Measurements from ENCODE around the gene NRN1.

NRN1 gene

GRCh38 chr6:6002005-6002847, 4.5 kb downstream of the NRN1 start:
- H3K4me1 ChIP-seq (ENCODE audit: control insufficient read depth, insufficient read depth, low read depth, low read length): peaks cover 30% of the 10 kb centered on the region
- no peak overlapping the region for H3K27ac ChIP-seq (ENCODE audit: low read length, poor library complexity, severe bottlenecking)
- no peak overlapping the region for H2AK5ac ChIP-seq (ENCODE audit: low read length, severe bottlenecking)
- peak overlapping the region in 1 of 2 experiments; percentile 81 for H3K4me3 ChIP-seq (ENCODE audit: insufficient read depth in 1 of 2, low read depth in 1 of 2, low read length in 2 of 2)
- H3K4ac ChIP-seq (ENCODE audit: low read depth in 1 of 2, low read length in 2 of 2): no peak overlapping the region
- no peaks in the 10 kb centered on the region for H3K9me3 ChIP-seq (ENCODE audit: control insufficient read depth, low read length)
- no peak for DNase-seq
- H3K36me3 ChIP-seq (ENCODE audit: control insufficient read depth in 1 of 2, insufficient read depth in 2 of 2, low read depth in 1 of 2, low read length in 2 of 2): peaks cover 0 to 7% of the 10 kb centered on the region in 2 experiments
- H2BK120ac ChIP-seq (ENCODE audit: low read depth, low read length): no peak overlapping the region
- H3K27me3 ChIP-seq (ENCODE audit: control insufficient read depth in 1 of 2, insufficient read depth in 1 of 2, low read length in 2 of 2): peaks cover 62 to 98% of the 10 kb centered on the region in 2 experiments
- no peak overlapping the region for H4K91ac ChIP-seq (ENCODE audit: low read length)
- no peak overlapping the region for H3K18ac ChIP-seq (ENCODE audit: low read depth in 1 of 2, low read length in 2 of 2)
- no peak overlapping the region for H3K23ac ChIP-seq (ENCODE audit: low read length in 2 of 2)
- H2BK5ac ChIP-seq (ENCODE audit: low read depth, low read length, poor library complexity, severe bottlenecking): no peak overlapping the region
- no peak overlapping the region for H2AFZ ChIP-seq (ENCODE audit: low read depth, low read length)
- H3K9ac ChIP-seq (ENCODE audit: low read length): no peak overlapping the region
- H3K14ac ChIP-seq (ENCODE audit: low read length in 2 of 2): no peak overlapping the region
- 3% methylated on average over 49 of the region's 57 CpGs for WGBS
- H3K4me2 ChIP-seq (ENCODE audit: low read length, poor library complexity, severe bottlenecking): no peak overlapping the region
- H2BK12ac ChIP-seq (ENCODE audit: low read length in 2 of 2): no peak overlapping the region
- H2BK15ac ChIP-seq (ENCODE audit: low read depth, poor library complexity, severe bottlenecking): no peak overlapping the region
- H4K8ac ChIP-seq (ENCODE audit: low read length): no peak overlapping the region
- no peaks in the 10 kb centered on the region for H3K79me1 ChIP-seq (replicated peaks; ENCODE audit: low read length, poor library complexity, severe bottlenecking)

GRCh38 chr6:6001443-6001842, 5.3 kb downstream of the NRN1 start:
- Histone ChIP-seq H3K27me3 (ENCODE audit: control insufficient read depth in 1 of 2, insufficient read depth in 1 of 2, low read length in 2 of 2) (peaks cover 58 to 98% of the 10 kb centered on the region in 2 experiments), H2AK5ac (ENCODE audit: low read length, severe bottlenecking) (no peak overlapping the region), H3K36me3 (ENCODE audit: control insufficient read depth in 1 of 2, insufficient read depth in 2 of 2, low read depth in 1 of 2, low read length in 2 of 2) (peaks cover 0 to 7% of the 10 kb centered on the region in 2 experiments), H3K9ac (ENCODE audit: low read length) (no peak overlapping the region), H3K4me2 (ENCODE audit: low read length, poor library complexity, severe bottlenecking) (no peak overlapping the region), H3K14ac (ENCODE audit: low read length in 2 of 2) (no peak overlapping the region), H3K4ac (ENCODE audit: low read depth in 1 of 2, low read length in 2 of 2) (no peak overlapping the region), H2BK5ac (ENCODE audit: low read depth, low read length, poor library complexity, severe bottlenecking) (no peak overlapping the region), H4K8ac (ENCODE audit: low read length) (no peak overlapping the region), H3K4me1 (ENCODE audit: control insufficient read depth, insufficient read depth, low read depth, low read length) (peaks cover 32% of the 10 kb centered on the region), H3K9me3 (ENCODE audit: control insufficient read depth, low read length) (no peaks in the 10 kb centered on the region), H3K23ac (ENCODE audit: low read length in 2 of 2) (no peak overlapping the region), H2BK15ac (ENCODE audit: low read depth, poor library complexity, severe bottlenecking) (no peak overlapping the region), H3K4me3 (ENCODE audit: insufficient read depth in 1 of 2, low read depth in 1 of 2, low read length in 2 of 2) (no peak overlapping the region), H4K91ac (ENCODE audit: low read length) (no peak overlapping the region), H3K79me1 (replicated peaks; ENCODE audit: low read length, poor library complexity, severe bottlenecking) (no peaks in the 10 kb centered on the region), H2AFZ (ENCODE audit: low read depth, low read length) (no peak overlapping the region), H3K18ac (ENCODE audit: low read depth in 1 of 2, low read length in 2 of 2) (no peak overlapping the region), H3K27ac (ENCODE audit: low read length, poor library complexity, severe bottlenecking) (no peak overlapping the region), H2BK12ac (ENCODE audit: low read length in 2 of 2) (no peak overlapping the region), H2BK120ac (ENCODE audit: low read depth, low read length) (no peak overlapping the region)
- WGBS: 13% methylated on average over 10 of the region's 10 CpGs
- no peak for DNase-seq

- H4K8ac ChIP-seq (ENCODE audit: low read length): no peak overlapping the region
- peaks cover 0 to 7% of the 10 kb centered on the region in 2 experiments for H3K36me3 ChIP-seq (ENCODE audit: control insufficient read depth in 1 of 2, insufficient read depth in 2 of 2, low read depth in 1 of 2, low read length in 2 of 2)
- no peak overlapping the region for H4K91ac ChIP-seq (ENCODE audit: low read length)
- H3K9me3 ChIP-seq (ENCODE audit: control insufficient read depth, low read length): no peaks in the 10 kb centered on the region
- peak overlapping the region in 1 of 2 experiments; percentile 77 for H3K4me3 ChIP-seq (ENCODE audit: insufficient read depth in 1 of 2, low read depth in 1 of 2, low read length in 2 of 2)
- H3K14ac ChIP-seq (ENCODE audit: low read length in 2 of 2): no peak overlapping the region
- no peak overlapping the region for H2BK5ac ChIP-seq (ENCODE audit: low read depth, low read length, poor library complexity, severe bottlenecking)
- no peak overlapping the region for H2AK5ac ChIP-seq (ENCODE audit: low read length, severe bottlenecking)
- H3K18ac ChIP-seq (ENCODE audit: low read depth in 1 of 2, low read length in 2 of 2): no peak overlapping the region
- DNase-seq: no peak
- H3K79me1 ChIP-seq (replicated peaks; ENCODE audit: low read length, poor library complexity, severe bottlenecking): no peaks in the 10 kb centered on the region
- H2BK12ac ChIP-seq (ENCODE audit: low read length in 2 of 2): no peak overlapping the region
- WGBS: 20% methylated on average over 34 of the region's 34 CpGs
- peak overlapping the region; percentile 86 for H3K9ac ChIP-seq (ENCODE audit: low read length)
- no peak overlapping the region for H3K4ac ChIP-seq (ENCODE audit: low read depth in 1 of 2, low read length in 2 of 2)
- H3K23ac ChIP-seq (ENCODE audit: low read length in 2 of 2): no peak overlapping the region
- H3K27me3 ChIP-seq (ENCODE audit: control insufficient read depth in 1 of 2, insufficient read depth in 1 of 2, low read length in 2 of 2): peaks cover 54 to 100% of the 10 kb centered on the region in 2 experiments
- peaks cover 33% of the 10 kb centered on the region for H3K4me1 ChIP-seq (ENCODE audit: control insufficient read depth, insufficient read depth, low read depth, low read length)
- peak overlapping the region; percentile 23 for H3K4me2 ChIP-seq (ENCODE audit: low read length, poor library complexity, severe bottlenecking)
- no peak overlapping the region for H2BK120ac ChIP-seq (ENCODE audit: low read depth, low read length)
- no peak overlapping the region for H3K27ac ChIP-seq (ENCODE audit: low read length, poor library complexity, severe bottlenecking)
- H2BK15ac ChIP-seq (ENCODE audit: low read depth, poor library complexity, severe bottlenecking): no peak overlapping the region
- H2AFZ ChIP-seq (ENCODE audit: low read depth, low read length): no peak overlapping the region
These were observed 6.8 kb downstream of the NRN1 start for GRCh38 chr6:5999688-6000608.
